AG04450 (cell line): ENCODE results near the gene FSD2. TPM values are rescaled to one million over a fixed set of nuclear protein-coding genes. Genes with fewer than 3 reads are reported as not detected.

Experiments
- CTCF ChIA-PET: fragments of 300-600, 350-600 bp; formaldehyde crosslinking; extraction: SDS; loops from one replicate; lab custom pipeline; 2022; ENCODE audit warnings: antibody characterized with exemption, inconsistent platforms; lab: Charles Lee
- POLR2A ChIA-PET: fragments of 350-600 bp; formaldehyde crosslinking; extraction: SDS; loops from one replicate; lab custom pipeline; 2021; ENCODE audit warnings: antibody characterized with exemption, inconsistent platforms; lab: Yijun Ruan, JAX
- DNase-seq: peaks from one replicate; pipeline ENCODE4 v3.0.0-alpha.2; 2011; ENCODE audit warnings: low read depth, low spot score
- H3K27ac ChIP-seq: one replicate; pipeline ENCODE4 v1.5.1; 2012; ENCODE audit warnings: low read depth, low read length, control low read depth
- H3K27me3 ChIP-seq: one replicate; pipeline ENCODE4 v1.6.0; 2012; ENCODE audit warnings: low read length; ENCODE audit not compliant: control insufficient read depth, insufficient read depth
- H3K4me3 ChIP-seq: 2 replicates; pipeline ENCODE4 v1.5.1; 2011; ENCODE audit warnings: mild to moderate bottlenecking, low read depth, low read length, control low read depth
- H3K9me3 ChIP-seq: 2 replicates; pipeline ENCODE4 v1.5.1; 2012; ENCODE audit warnings: low read length; ENCODE audit not compliant: control insufficient read depth, insufficient read depth
- CTCF ChIP-seq: IDR thresholded peaks from 2 replicates; pipeline ENCODE4 v1.5.1; 2011; ENCODE audit warnings: low read depth, low read length, control low read depth, inconsistent platforms
- polyA plus RNA-seq: library from polyadenylated mRNA; depleted of rRNA; stranded (reverse); fragments of >200 nt; gene quantifications from 2 replicates; pipeline ENCODE4 v1.2.3, GENCODE V29; 2011

Gene FSD2
- polyA plus RNA-seq, 1 experiment = not detected

GRCh38 chr15:82737975-82738374, 67.9 kb downstream of the FSD2 start:
- ChIA-PET CTCF (no interaction called here), POLR2A (no interaction called here)
- no peak for TF ChIP-seq CTCF
- no peaks in the 10 kb centered on the region for H3K27me3 ChIP-seq
- H3K27ac ChIP-seq = no peak overlapping the region
- no peak for DNase-seq
- H3K9me3 ChIP-seq = no peaks in the 10 kb centered on the region
- H3K4me3 ChIP-seq = no peak overlapping the region

GRCh38 chr15:82731527-82731926, 74.3 kb downstream of the FSD2 start:
- POLR2A ChIA-PET = no interaction called here
- DNase-seq = no peak
- H3K27ac ChIP-seq = no peak overlapping the region
- no peaks in the 10 kb centered on the region for H3K27me3 ChIP-seq
- CTCF ChIA-PET = no interaction called here
- H3K9me3 ChIP-seq = no peaks in the 10 kb centered on the region
- no peak for TF ChIP-seq CTCF
- no peak overlapping the region for H3K4me3 ChIP-seq

- Histone ChIP-seq H3K27me3 (no peaks in the 10 kb centered on the region), H3K4me3 (no peak overlapping the region), H3K27ac (no peak overlapping the region), H3K9me3 (no peaks in the 10 kb centered on the region)
- ChIA-PET CTCF (no interaction called here), POLR2A (no interaction called here)
- DNase-seq = no peak
- no peak for TF ChIP-seq CTCF
Observed at GRCh38 chr15:82730022-82730530, 75.8 kb downstream of the FSD2 start.

- POLR2A ChIA-PET = no interaction called here
- H3K27me3 ChIP-seq = no peaks in the 10 kb centered on the region
- CTCF ChIA-PET = no interaction called here
- no peak for TF ChIP-seq CTCF
- H3K9me3 ChIP-seq = no peaks in the 10 kb centered on the region
- no peak overlapping the region for H3K4me3 ChIP-seq
- no peak overlapping the region for H3K27ac ChIP-seq
- no peak for DNase-seq
Observed at GRCh38 chr15:82726816-82727215, 79.1 kb downstream of the FSD2 start.

DNA sequence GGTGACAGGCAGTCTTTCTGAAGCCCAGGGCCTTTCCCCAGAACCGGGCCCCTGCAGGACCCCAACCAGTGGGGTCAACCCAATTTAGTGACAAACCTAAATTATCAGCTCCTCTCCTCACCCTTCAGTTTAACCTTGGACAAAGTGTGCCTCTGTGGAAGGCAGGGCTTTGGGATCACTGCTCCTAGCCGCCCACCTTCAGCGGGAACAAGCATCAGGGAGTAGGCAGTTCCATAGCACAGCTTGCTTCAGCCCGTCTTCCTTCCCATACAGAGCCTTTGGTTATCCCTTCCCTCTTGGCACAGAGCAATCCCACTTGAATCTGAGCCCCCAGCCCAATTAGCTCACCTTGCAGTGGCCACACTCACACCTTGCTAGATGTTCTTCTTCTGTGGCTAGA, 90.9 kb downstream of the FSD2 start:
- Histone ChIP-seq H3K27me3 (peaks cover 4% of the 10 kb centered on the region), H3K27ac (no peak overlapping the region), H3K4me3 (no peak overlapping the region), H3K9me3 (no peaks in the 10 kb centered on the region; the same call in 1 of the 2 replicates)
- no peak for TF ChIP-seq CTCF
- ChIA-PET CTCF (no interaction called here), POLR2A (no interaction called here)
- DNase-seq = no peak
